Esophagus squamous epithelium (tissue), 4 donors: ENCODE measurements around the gene NGF.

Source experiments
- POLR2A ChIP-seq, 4 donors: fragments of 450-650 bp; IDR thresholded peaks; one replicate each; pipeline ENCODE4 v1.6.1; 2017; ENCODE audit warnings: antibody characterized with exemption in 4 of 4, mild to moderate bottlenecking in 4 of 4, moderate library complexity in 3 of 4
- TF ChIP-seq, protein P1 (sequence below), 6 experiments: fragments of 450-650 bp in 4 of 6; fragments of 200-600 bp in 2 of 6; sonication (generic) in 2 of 6; IDR thresholded peaks; one replicate each; pipeline ENCODE4 v1.5.1; 2016 to 2019; ENCODE audit warnings: antibody characterized with exemption in 6 of 6, mild to moderate bottlenecking in 4 of 6, moderate library complexity in 4 of 6

DNA sequence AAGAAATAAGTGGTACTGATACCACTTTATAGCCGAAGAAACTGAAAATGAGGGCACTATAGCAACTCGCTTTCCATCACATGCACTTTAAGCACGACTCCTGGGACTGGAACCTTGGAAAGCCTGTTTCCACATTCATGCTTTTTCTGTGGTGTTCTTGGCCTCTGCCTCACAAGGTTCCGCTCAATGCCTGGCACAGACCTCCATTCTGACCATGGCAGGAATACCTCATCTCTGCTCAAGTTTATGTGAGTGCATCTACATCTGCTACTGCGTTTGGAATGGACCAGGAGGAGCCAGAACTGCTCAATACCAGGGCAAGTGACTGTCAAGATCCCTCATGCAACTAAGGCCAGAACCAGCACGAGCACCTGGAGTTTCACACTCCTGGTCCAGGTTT lies 11.6 kb downstream of the NGF start:
- TF ChIP-seq, protein P1, sequence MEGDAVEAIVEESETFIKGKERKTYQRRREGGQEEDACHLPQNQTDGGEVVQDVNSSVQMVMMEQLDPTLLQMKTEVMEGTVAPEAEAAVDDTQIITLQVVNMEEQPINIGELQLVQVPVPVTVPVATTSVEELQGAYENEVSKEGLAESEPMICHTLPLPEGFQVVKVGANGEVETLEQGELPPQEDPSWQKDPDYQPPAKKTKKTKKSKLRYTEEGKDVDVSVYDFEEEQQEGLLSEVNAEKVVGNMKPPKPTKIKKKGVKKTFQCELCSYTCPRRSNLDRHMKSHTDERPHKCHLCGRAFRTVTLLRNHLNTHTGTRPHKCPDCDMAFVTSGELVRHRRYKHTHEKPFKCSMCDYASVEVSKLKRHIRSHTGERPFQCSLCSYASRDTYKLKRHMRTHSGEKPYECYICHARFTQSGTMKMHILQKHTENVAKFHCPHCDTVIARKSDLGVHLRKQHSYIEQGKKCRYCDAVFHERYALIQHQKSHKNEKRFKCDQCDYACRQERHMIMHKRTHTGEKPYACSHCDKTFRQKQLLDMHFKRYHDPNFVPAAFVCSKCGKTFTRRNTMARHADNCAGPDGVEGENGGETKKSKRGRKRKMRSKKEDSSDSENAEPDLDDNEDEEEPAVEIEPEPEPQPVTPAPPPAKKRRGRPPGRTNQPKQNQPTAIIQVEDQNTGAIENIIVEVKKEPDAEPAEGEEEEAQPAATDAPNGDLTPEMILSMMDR (IDR thresholded peaks at IDR 0.05): no peak
- TF ChIP-seq POLR2A (IDR thresholded peaks at IDR 0.05): no peak
